NCI-H2196 treated with DMSO at 0.1 percent for 48 hours (cell line): ENCODE results near the gene ZBTB16.

Source experiments
- DNase-seq: peaks from one replicate; lab custom pipeline; 2025; ENCODE audit not compliant: unreplicated experiment; lab: John Stamatoyannopoulos, UW

The ZBTB16 gene

GRCh38 chr11:114236829-114237228 lies 177.3 kb downstream of the ZBTB16 start:
- DNase-seq: no peak

- no peak for DNase-seq
These were observed 178.1 kb downstream of the ZBTB16 start for GRCh38 chr11:114237321-114238280.

GRCh38 chr11:114239753-114240161 lies 180.2 kb downstream of the ZBTB16 start:
- no peak for DNase-seq

GRCh38 chr11:114242032-114242431 lies 182.5 kb downstream of the ZBTB16 start:
- no peak for DNase-seq

GRCh38 chr11:114243461-114244372 lies 184.2 kb downstream of the ZBTB16 start:
- DNase-seq: no peak

- no peak for DNase-seq
These were observed 185.3 kb downstream of the ZBTB16 start for GRCh38 chr11:114244726-114245394.

- no peak for DNase-seq
These were observed 187.0 kb downstream of the ZBTB16 start for GRCh38 chr11:114246321-114247069.

- DNase-seq: no peak
These were observed 187.7 kb downstream of the ZBTB16 start for GRCh38 chr11:114247070-114247789.

GRCh38 chr11:114250180-114250579 lies 190.7 kb downstream of the ZBTB16 start:
- no peak for DNase-seq

GRCh38 chr11:114250993-114251814 lies 191.7 kb downstream of the ZBTB16 start:
- DNase-seq: no peak

- no peak for DNase-seq
These were observed 192.4 kb downstream of the ZBTB16 start for GRCh38 chr11:114251815-114252337.

GRCh38 chr11:114252767-114253166 lies 193.3 kb downstream of the ZBTB16 start:
- DNase-seq: no peak

- no peak for DNase-seq
These were observed 194.3 kb downstream of the ZBTB16 start for GRCh38 chr11:114253771-114254170.

GRCh38 chr11:114254571-114255146 lies 195.1 kb downstream of the ZBTB16 start:
- no peak for DNase-seq

- no peak for DNase-seq
These were observed 195.8 kb downstream of the ZBTB16 start for GRCh38 chr11:114255289-114255688.

- no peak for DNase-seq
These were observed 196.9 kb downstream of the ZBTB16 start for GRCh38 chr11:114256176-114256966.

- no peak for DNase-seq
These were observed 197.4 kb downstream of the ZBTB16 start for GRCh38 chr11:114256967-114257286.
